HCT116 (cell line): Measurements from ENCODE around the gene BRMS1. TPM values are rescaled to one million over a fixed set of nuclear protein-coding genes. Genes with fewer than 3 reads are reported as not detected.

ENCODE experiments used
- ATAC-seq: fragments of 200-7000 bp; cut with Tn5 transposase; 2 replicates; pipeline ENCODE4 v1.9.1; 2020; ENCODE audit warnings: mild to moderate bottlenecking, moderate library complexity
- BruUV-seq: library from RNA; stranded (reverse); fragments of 400-500 nt; replicated peaks from 2 replicates; lab custom pipeline; 2021; lab: Mats Ljungman, UMichigan
- CTCF ChIA-PET: fragments of 300-600 bp; sonication (Branson Sonifier 250); formaldehyde crosslinking; loops from one replicate; lab custom pipeline; 2021; ENCODE audit warnings: antibody characterized with exemption; lab: Charles Lee
- POLR2A ChIA-PET: fragments of 300-600, 350-600 bp; sonication (Branson Sonifier 250); formaldehyde crosslinking; loops from one replicate; lab custom pipeline; 2021; ENCODE audit warnings: antibody characterized with exemption; lab: Charles Lee
- RAD21 ChIA-PET, 2 experiments: fragments of 300-600 bp; sonication (Branson Sonifier 250); formaldehyde crosslinking; loops; one replicate each; lab custom pipeline; 2023; ENCODE audit warnings: low total read pairs in 2 of 2; ENCODE audit not compliant: uncharacterized antibody in 2 of 2, unreplicated experiment in 2 of 2, low non-redundant PET in 1 of 2; lab: Charles Lee
- DNase-seq: peaks from one replicate; pipeline ENCODE4 v3.0.0-alpha.2; 2010; ENCODE audit warnings: low read depth, low spot score
- H2AFZ ChIP-seq: fragments of 200-600 bp; shearing (Covaris generic), sonication (generic); 2 replicates; pipeline ENCODE4 v1.6.1; 2017; ENCODE audit warnings: low read depth, mixed run types, mixed read lengths, antibody characterized with exemption, low read length; ENCODE audit not compliant: poor library complexity, severe bottlenecking
- H3K27ac ChIP-seq: 2 replicates; pipeline ENCODE4 v1.5.1; 2012; ENCODE audit warnings: low read depth, low read length
- H3K27me3 ChIP-seq: fragments of 200-600 bp; sonication (generic); 2 replicates; pipeline ENCODE4 v1.6.1; 2016; ENCODE audit warnings: mixed run types, low read length, mixed read lengths; ENCODE audit not compliant: insufficient read depth
- H3K36me3 ChIP-seq, 2 experiments: fragments of 200-500 bp in 1 of 2; fragments of 200-600 bp in 1 of 2; sonication (Bioruptor generic) in 1 of 2; sonication (generic) in 1 of 2; 2 replicates each; pipeline versions ENCODE4 v1.5.1 to v1.6.1; 2014 to 2016; ENCODE audit warnings: low read length in 2 of 2, inconsistent platforms in 1 of 2, mixed read lengths in 1 of 2, mixed run types in 1 of 2; ENCODE audit not compliant: insufficient read depth in 2 of 2, control insufficient read depth in 1 of 2
- H3K4me1 ChIP-seq, 2 experiments: fragments of 200-600 bp in 1 of 2; sonication (generic) in 1 of 2; 2 replicates each; pipeline versions ENCODE4 v1.5.1 to v1.6.1; 2012 to 2017; ENCODE audit warnings: low read length in 2 of 2, inconsistent platforms in 1 of 2, mild to moderate bottlenecking in 1 of 2, mixed read lengths in 1 of 2, mixed run types in 1 of 2, moderate library complexity in 1 of 2; ENCODE audit not compliant: insufficient read depth in 2 of 2, control insufficient read depth in 1 of 2
- H3K4me2 ChIP-seq: fragments of 200-600 bp; sonication (generic); 2 replicates; pipeline ENCODE4 v1.6.1; 2017; ENCODE audit warnings: mixed run types, low read length, mixed read lengths
- H3K4me3 ChIP-seq, 2 experiments: fragments of 200-600 bp in 1 of 2; sonication (generic) in 1 of 2; replicated peaks in 1 of 2; 2 replicates each; pipeline ENCODE4 v1.5.1; 2011 to 2016; ENCODE audit warnings: low read length in 2 of 2, control low read depth in 1 of 2, low read depth in 1 of 2, mild to moderate bottlenecking in 1 of 2, mixed read lengths in 1 of 2, mixed run types in 1 of 2
- H3K79me2 ChIP-seq: fragments of 200-600 bp; sonication (generic); 2 replicates; pipeline ENCODE4 v1.6.1; 2017; ENCODE audit warnings: mild to moderate bottlenecking, mixed run types, low read length, moderate library complexity, mixed read lengths; ENCODE audit not compliant: insufficient read depth
- H3K9ac ChIP-seq: fragments of 200-600 bp; sonication (generic); 2 replicates; pipeline ENCODE4 v1.6.1; 2016; ENCODE audit warnings: low read length, mixed read lengths
- H3K9me2 ChIP-seq: fragments of 200-600 bp; sonication (generic), shearing (Covaris generic); 2 replicates; pipeline ENCODE4 v1.6.1; 2017; ENCODE audit warnings: mixed run types, mild to moderate bottlenecking, moderate library complexity; ENCODE audit not compliant: insufficient read depth
- H3K9me3 ChIP-seq, 2 experiments: fragments of 200-500 bp in 1 of 2; fragments of 200-600 bp in 1 of 2; sonication (Bioruptor generic) in 1 of 2; sonication (generic) in 1 of 2; 2 replicates each; pipeline ENCODE4 v1.6.1; 2014 to 2017; ENCODE audit warnings: low read length in 2 of 2, mixed read lengths in 2 of 2, inconsistent platforms in 1 of 2, low read depth in 1 of 2, mild to moderate bottlenecking in 1 of 2, mixed run types in 1 of 2, moderate library complexity in 1 of 2; ENCODE audit not compliant: control insufficient read depth in 1 of 2, insufficient read depth in 1 of 2
- H4K20me1 ChIP-seq: fragments of 200-600 bp; sonication (generic), shearing (Covaris generic); 2 replicates; pipeline ENCODE4 v1.6.1; 2017; ENCODE audit warnings: mixed run types, mild to moderate bottlenecking, moderate library complexity; ENCODE audit not compliant: insufficient read depth
- CEBPB ChIP-seq: IDR thresholded peaks from 2 replicates; pipeline ENCODE4 v1.6.1; 2012; ENCODE audit warnings: low read depth
- ELF1 ChIP-seq: IDR thresholded peaks from 2 replicates; pipeline ENCODE4 v1.6.1; 2012; ENCODE audit warnings: low read depth, borderline replicate concordance
- EZH2phosphoT487 ChIP-seq: fragments of 200-600 bp; IDR thresholded peaks from 2 replicates; pipeline ENCODE4 v1.6.1; 2018; ENCODE audit warnings: antibody characterized with exemption, borderline replicate concordance
- FOSL1 ChIP-seq: IDR thresholded peaks from 2 replicates; pipeline ENCODE4 v1.6.1; 2012; ENCODE audit warnings: low read depth
- JUND ChIP-seq: IDR thresholded peaks from 2 replicates; pipeline ENCODE4 v1.6.1; 2012
- POLR2A ChIP-seq: IDR thresholded peaks from 2 replicates; pipeline ENCODE4 v1.7.0; 2011; ENCODE audit warnings: borderline replicate concordance; ENCODE audit not compliant: insufficient read depth, insufficient read length; ENCODE audit errors: extremely low read depth
- RAD21 ChIP-seq: IDR thresholded peaks from 2 replicates; pipeline ENCODE4 v1.6.1; 2012; ENCODE audit warnings: low read depth, mild to moderate bottlenecking
- SIN3A ChIP-seq: IDR thresholded peaks from 2 replicates; pipeline ENCODE4 v1.6.1; 2012; ENCODE audit warnings: low read depth
- SP1 ChIP-seq: IDR thresholded peaks from 2 replicates; pipeline ENCODE4 v1.6.1; 2012; ENCODE audit warnings: low read depth
- YY1 ChIP-seq: IDR thresholded peaks from 2 replicates; pipeline ENCODE4 v1.6.1; 2011; ENCODE audit warnings: low read length, low read depth, moderate library complexity, mild to moderate bottlenecking; ENCODE audit not compliant: insufficient replicate concordance; ENCODE audit errors: extremely low read depth
- ZNF274 ChIP-seq: fragments of 200-500 bp; sonication (Bioruptor generic); IDR thresholded peaks from 2 replicates; pipeline ENCODE4 v1.6.1; 2014; ENCODE audit warnings: mild to moderate bottlenecking, low read depth, low read length, inconsistent platforms
- intact Hi-C: fragments of 100-400 bp; cut with micrococcal nuclease; formaldehyde crosslinking; loops from 2 replicates; pipeline ENCODE4 v1.10.0; 2022
- total RNA-seq: library from RNA; stranded (reverse); gene quantifications from one replicate; pipeline ENCODE4 v1.2.1, GENCODE V29; 2021; ENCODE audit not compliant: unreplicated experiment
- TF ChIP-seq, protein P1 (sequence below): IDR thresholded peaks from 2 replicates; pipeline ENCODE4 v1.6.1; 2012; ENCODE audit warnings: low read depth
- TF ChIP-seq, protein P2 (sequence below): IDR thresholded peaks from 2 replicates; pipeline ENCODE4 v1.6.1; 2011; ENCODE audit warnings: mild to moderate bottlenecking, low read length, moderate library complexity; ENCODE audit not compliant: insufficient replicate concordance; ENCODE audit errors: extremely low read depth

BRMS1 gene
- total RNA-seq, 1 experiment from 2014 or later, result 42.1 TPM

DNA sequence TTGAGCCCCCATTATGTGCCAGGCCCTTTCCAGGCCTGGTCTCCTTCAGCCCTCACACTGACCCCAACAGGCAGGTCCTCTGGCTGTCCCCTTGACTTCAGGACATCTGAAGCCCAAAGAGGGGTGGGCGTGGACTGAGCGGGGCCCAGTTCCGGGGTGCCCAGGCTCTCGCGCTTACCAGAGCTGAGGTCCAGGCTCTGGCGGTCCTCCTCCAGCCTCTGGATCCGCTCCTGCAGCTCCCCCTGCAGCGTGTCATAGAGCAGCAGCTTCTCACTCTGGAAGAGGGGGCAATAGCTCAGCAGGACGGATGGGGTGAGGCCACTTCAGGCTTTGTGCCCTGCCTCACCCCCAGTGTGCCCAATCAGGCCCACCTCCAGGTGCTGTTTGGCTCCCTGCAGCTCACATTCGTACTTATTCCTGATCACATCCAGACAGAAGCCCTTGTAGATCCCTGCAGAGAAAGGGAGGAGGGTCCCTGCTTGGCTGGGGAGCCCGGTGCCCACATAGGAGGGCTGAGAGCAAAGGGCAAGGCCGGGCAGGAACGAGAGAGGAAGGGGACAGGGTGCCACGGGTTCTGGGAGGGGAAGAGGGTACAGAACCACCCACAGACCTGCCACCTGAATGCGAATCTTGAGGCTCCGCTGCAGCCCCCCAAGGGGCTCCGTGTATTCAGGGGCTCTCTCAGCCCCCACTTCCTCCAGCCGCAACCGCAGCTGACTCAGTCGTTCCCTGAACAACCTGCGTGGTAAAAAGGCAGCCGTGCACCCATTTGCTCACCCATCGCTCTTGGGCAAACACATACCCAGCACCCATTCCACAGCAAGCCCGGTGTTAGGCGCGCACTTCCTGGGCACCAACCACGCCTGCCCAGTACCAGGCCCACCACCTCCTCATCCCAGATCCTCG is 4.1 kb downstream of the BRMS1 start:
- Histone ChIP-seq H3K9me2 (no peaks in the 10 kb centered on the region), H3K9ac (no peak overlapping the region), H2AFZ (no peak overlapping the region), H4K20me1 (no peaks in the 10 kb centered on the region), H3K27ac (no peak overlapping the region), H3K4me1 (peaks cover 25 to 44% of the 10 kb centered on the region in 2 experiments), H3K4me3 (no peak overlapping the region), H3K9me3 (no peaks in the 10 kb centered on the region), H3K36me3 (peaks cover 8 to 12% of the 10 kb centered on the region in 2 experiments; a peak in 3 of 4 replicates), H3K4me2 (no peak overlapping the region), H3K27me3 (no peaks in the 10 kb centered on the region), H3K79me2 (peaks cover 26% of the 10 kb centered on the region)
- ATAC-seq (no peak), DNase-seq (no peak)
- POLR2A ChIA-PET, result no interaction called here
- BruUV-seq, result no TSS peak
- TF ChIP-seq ZNF274 (no peak), JUND (no peak), RAD21 (no peak), EZH2phosphoT487 (no peak), SIN3A (no peak)
- CTCF ChIA-PET, result no interaction called here
- intact Hi-C loops, result no loop called here
- RAD21 ChIA-PET, result no interaction called here

DNA sequence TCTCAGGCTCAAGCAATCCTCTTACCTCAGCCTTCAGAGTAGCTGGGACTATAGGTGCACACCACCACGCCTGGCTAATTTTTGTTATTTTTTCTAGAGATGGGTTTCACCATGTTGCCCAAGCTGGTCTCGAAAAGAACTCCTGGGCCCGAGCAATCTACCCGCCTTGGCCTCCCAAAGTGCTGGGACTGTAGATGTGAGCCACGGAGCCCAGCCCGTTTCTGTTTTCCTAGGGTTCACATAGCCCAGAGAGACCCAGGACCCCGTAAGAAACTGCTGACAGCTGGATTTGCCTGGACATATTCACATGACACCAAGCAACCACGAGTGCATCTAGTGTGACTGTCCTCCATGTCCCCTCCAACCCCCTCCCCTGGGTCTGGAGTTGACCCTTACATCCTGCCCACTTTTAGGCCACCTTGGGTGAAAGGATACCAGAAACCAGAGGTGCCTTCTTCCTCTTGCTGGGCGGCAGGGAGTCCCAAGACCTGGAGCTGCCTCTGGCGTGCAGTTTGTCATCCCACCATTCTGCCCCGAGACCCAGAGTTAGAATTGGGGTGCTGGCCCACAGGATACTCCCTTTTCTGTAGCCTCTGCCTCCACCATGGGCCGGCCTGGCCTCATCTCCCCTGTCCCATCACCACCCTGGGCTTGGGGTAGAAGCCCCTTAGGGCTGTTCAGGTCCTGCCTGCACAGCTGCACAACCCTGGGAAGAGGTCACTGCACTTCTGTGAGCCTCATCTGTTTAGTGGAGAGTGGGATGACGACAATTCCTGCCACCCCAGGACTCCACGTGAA is 5.0 kb downstream of the BRMS1 start:
- Histone ChIP-seq H3K4me3 (no peak overlapping the region), H3K27ac (no peak overlapping the region), H3K9ac (no peak overlapping the region), H3K36me3 (peaks cover 9 to 12% of the 10 kb centered on the region in 2 experiments; a peak in 3 of 4 replicates), H3K79me2 (peaks cover 36% of the 10 kb centered on the region), H3K4me1 (peaks cover 20 to 45% of the 10 kb centered on the region in 2 experiments), H3K27me3 (no peaks in the 10 kb centered on the region), H4K20me1 (no peaks in the 10 kb centered on the region), H3K9me3 (no peaks in the 10 kb centered on the region), H3K4me2 (no peak overlapping the region), H2AFZ (no peak overlapping the region), H3K9me2 (no peaks in the 10 kb centered on the region)
- ATAC-seq, result no peak
- RAD21 ChIA-PET, result no interaction called here
- no peak for DNase-seq
- no TSS peak for BruUV-seq
- POLR2A ChIA-PET, result no interaction called here
- intact Hi-C loops, result no loop called here
- CTCF ChIA-PET, result interaction anchor here (2.3 kb wide), 1 partner anchor 28 kb away, joined by 11 read pairs; no protein-coding TSS in a partner anchor
- TF ChIP-seq, protein P1, sequence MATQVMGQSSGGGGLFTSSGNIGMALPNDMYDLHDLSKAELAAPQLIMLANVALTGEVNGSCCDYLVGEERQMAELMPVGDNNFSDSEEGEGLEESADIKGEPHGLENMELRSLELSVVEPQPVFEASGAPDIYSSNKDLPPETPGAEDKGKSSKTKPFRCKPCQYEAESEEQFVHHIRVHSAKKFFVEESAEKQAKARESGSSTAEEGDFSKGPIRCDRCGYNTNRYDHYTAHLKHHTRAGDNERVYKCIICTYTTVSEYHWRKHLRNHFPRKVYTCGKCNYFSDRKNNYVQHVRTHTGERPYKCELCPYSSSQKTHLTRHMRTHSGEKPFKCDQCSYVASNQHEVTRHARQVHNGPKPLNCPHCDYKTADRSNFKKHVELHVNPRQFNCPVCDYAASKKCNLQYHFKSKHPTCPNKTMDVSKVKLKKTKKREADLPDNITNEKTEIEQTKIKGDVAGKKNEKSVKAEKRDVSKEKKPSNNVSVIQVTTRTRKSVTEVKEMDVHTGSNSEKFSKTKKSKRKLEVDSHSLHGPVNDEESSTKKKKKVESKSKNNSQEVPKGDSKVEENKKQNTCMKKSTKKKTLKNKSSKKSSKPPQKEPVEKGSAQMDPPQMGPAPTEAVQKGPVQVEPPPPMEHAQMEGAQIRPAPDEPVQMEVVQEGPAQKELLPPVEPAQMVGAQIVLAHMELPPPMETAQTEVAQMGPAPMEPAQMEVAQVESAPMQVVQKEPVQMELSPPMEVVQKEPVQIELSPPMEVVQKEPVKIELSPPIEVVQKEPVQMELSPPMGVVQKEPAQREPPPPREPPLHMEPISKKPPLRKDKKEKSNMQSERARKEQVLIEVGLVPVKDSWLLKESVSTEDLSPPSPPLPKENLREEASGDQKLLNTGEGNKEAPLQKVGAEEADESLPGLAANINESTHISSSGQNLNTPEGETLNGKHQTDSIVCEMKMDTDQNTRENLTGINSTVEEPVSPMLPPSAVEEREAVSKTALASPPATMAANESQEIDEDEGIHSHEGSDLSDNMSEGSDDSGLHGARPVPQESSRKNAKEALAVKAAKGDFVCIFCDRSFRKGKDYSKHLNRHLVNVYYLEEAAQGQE, result no peak
- no peak for TF ChIP-seq CEBPB
- TF ChIP-seq POLR2A, result no peak
- TF ChIP-seq ZNF274, result no peak
- no peak for TF ChIP-seq SP1
- TF ChIP-seq FOSL1, result no peak
- TF ChIP-seq, protein P2, sequence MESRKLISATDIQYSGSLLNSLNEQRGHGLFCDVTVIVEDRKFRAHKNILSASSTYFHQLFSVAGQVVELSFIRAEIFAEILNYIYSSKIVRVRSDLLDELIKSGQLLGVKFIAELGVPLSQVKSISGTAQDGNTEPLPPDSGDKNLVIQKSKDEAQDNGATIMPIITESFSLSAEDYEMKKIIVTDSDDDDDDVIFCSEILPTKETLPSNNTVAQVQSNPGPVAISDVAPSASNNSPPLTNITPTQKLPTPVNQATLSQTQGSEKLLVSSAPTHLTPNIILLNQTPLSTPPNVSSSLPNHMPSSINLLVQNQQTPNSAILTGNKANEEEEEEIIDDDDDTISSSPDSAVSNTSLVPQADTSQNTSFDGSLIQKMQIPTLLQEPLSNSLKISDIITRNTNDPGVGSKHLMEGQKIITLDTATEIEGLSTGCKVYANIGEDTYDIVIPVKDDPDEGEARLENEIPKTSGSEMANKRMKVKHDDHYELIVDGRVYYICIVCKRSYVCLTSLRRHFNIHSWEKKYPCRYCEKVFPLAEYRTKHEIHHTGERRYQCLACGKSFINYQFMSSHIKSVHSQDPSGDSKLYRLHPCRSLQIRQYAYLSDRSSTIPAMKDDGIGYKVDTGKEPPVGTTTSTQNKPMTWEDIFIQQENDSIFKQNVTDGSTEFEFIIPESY, result no peak
- TF ChIP-seq YY1, result no peak
- no peak for TF ChIP-seq ELF1
